HEK293 (cell line): Measurements from ENCODE around the gene PIGS.

Experiments used
- CTCF ChIA-PET: fragments of 350-600 bp; formaldehyde crosslinking; extraction: SDS; loops from one replicate; lab custom pipeline; 2021; ENCODE audit warnings: antibody characterized with exemption; lab: Yijun Ruan, JAX
- POLR2A ChIA-PET: fragments of 300-600 bp; formaldehyde crosslinking; extraction: SDS; loops from one replicate; lab custom pipeline; 2020; ENCODE audit warnings: antibody characterized with exemption, inconsistent platforms; lab: Yijun Ruan, JAX
- H3K27ac ChIP-seq: fragments of 200-500 bp; sonication (Bioruptor generic); 2 replicates; pipeline ENCODE4 v1.5.1; 2014; ENCODE audit warnings: low read depth, low read length, control low read depth, inconsistent platforms; ENCODE audit errors: extremely low read depth
- H3K36me3 ChIP-seq, 2 experiments: fragments of 200-500 bp in 1 of 2; sonication (Bioruptor generic) in 1 of 2; 1 replicate in 1 of 2; 2 replicates in 1 of 2; pipeline ENCODE4 v1.5.1; 2014 to 2017; ENCODE audit warnings: inconsistent platforms in 2 of 2, low read length in 2 of 2; ENCODE audit not compliant: control insufficient read depth in 2 of 2, insufficient read depth in 1 of 2
- H3K4me1 ChIP-seq: fragments of 200-500 bp; sonication (Bioruptor generic); 2 replicates; pipeline ENCODE4 v1.5.1; 2014; ENCODE audit warnings: mild to moderate bottlenecking, low read length, inconsistent platforms; ENCODE audit not compliant: control insufficient read depth, insufficient read depth
- H3K4me3 ChIP-seq: 2 replicates; pipeline ENCODE4 v1.5.1; 2011; ENCODE audit warnings: low read depth, mild to moderate bottlenecking, control low read depth, low read length, moderate library complexity
- H3K9me3 ChIP-seq: fragments of 200-500 bp; sonication (Bioruptor generic); 2 replicates; pipeline ENCODE4 v1.5.1; 2014; ENCODE audit warnings: low read depth, low read length, inconsistent platforms; ENCODE audit not compliant: control insufficient read depth, insufficient read depth
- BCL11A ChIP-seq: fragments of 450-650 bp; formaldehyde crosslinking; IDR thresholded peaks from 2 replicates; pipeline ENCODE4 v1.5.1; 2016; ENCODE audit warnings: low read depth, missing biosample characterization, missing genetic modification characterization
- INSM2 ChIP-seq: fragments of 450-650 bp; formaldehyde crosslinking; IDR thresholded peaks from 2 replicates; pipeline ENCODE4 v1.5.1; 2016; ENCODE audit warnings: missing biosample characterization, missing genetic modification characterization
- KLF1 ChIP-seq: fragments of 450-650 bp; formaldehyde crosslinking; IDR thresholded peaks from 2 replicates; pipeline ENCODE4 v1.5.1; 2016; ENCODE audit warnings: missing biosample characterization, missing genetic modification characterization
- SCRT1 ChIP-seq: fragments of 450-650 bp; formaldehyde crosslinking; IDR thresholded peaks from 2 replicates; pipeline ENCODE4 v1.5.1; 2016; ENCODE audit warnings: missing biosample characterization, missing genetic modification characterization, borderline replicate concordance
- SCRT2 ChIP-seq: fragments of 450-650 bp; formaldehyde crosslinking; IDR thresholded peaks from 2 replicates; pipeline ENCODE4 v1.5.1; 2016; ENCODE audit warnings: missing biosample characterization, missing genetic modification characterization
- SP3 ChIP-seq: fragments of 450-650 bp; formaldehyde crosslinking; IDR thresholded peaks from 2 replicates; pipeline ENCODE4 v1.5.1; 2016; ENCODE audit warnings: missing biosample characterization, missing genetic modification characterization
- ZNF155 ChIP-seq: fragments of 450-650 bp; formaldehyde crosslinking; IDR thresholded peaks from 2 replicates; pipeline ENCODE4 v1.5.1; 2016; ENCODE audit warnings: missing biosample characterization, missing genetic modification characterization
- ZNF18 ChIP-seq: fragments of 450-650 bp; formaldehyde crosslinking; IDR thresholded peaks from 2 replicates; pipeline ENCODE4 v1.5.1; 2016; ENCODE audit warnings: missing biosample characterization, missing genetic modification characterization
- ZNF555 ChIP-seq: fragments of 450-650 bp; formaldehyde crosslinking; conservative IDR thresholded peaks from 2 replicates; pipeline ENCODE4 v1.5.1; 2017; ENCODE audit warnings: missing biosample characterization, mild to moderate bottlenecking, missing genetic modification characterization, inconsistent platforms
- ZNF560 ChIP-seq: fragments of 450-650 bp; formaldehyde crosslinking; IDR thresholded peaks from 2 replicates; pipeline ENCODE4 v1.5.1; 2017; ENCODE audit warnings: missing biosample characterization, missing genetic modification characterization, borderline replicate concordance
- ZNF747 ChIP-seq: fragments of 450-650 bp; formaldehyde crosslinking; IDR thresholded peaks from 2 replicates; pipeline ENCODE4 v1.5.1; 2016; ENCODE audit warnings: missing biosample characterization, missing genetic modification characterization
- ZNF76 ChIP-seq: fragments of 450-650 bp; formaldehyde crosslinking; IDR thresholded peaks from 2 replicates; pipeline ENCODE4; 2016; ENCODE audit warnings: low read depth, missing biosample characterization, missing genetic modification characterization, borderline replicate concordance
- ZNF768 ChIP-seq: fragments of 450-650 bp; formaldehyde crosslinking; IDR thresholded peaks from 2 replicates; pipeline ENCODE4 v1.5.1; 2018; ENCODE audit warnings: missing biosample characterization, mild to moderate bottlenecking, missing genetic modification characterization
- ZNF830 ChIP-seq: fragments of 450-650 bp; IDR thresholded peaks from 2 replicates; pipeline ENCODE4 v1.5.0; 2018; ENCODE audit warnings: missing biosample characterization, missing genetic modification characterization, low read depth, mild to moderate bottlenecking, moderate library complexity

Gene PIGS

DNA sequence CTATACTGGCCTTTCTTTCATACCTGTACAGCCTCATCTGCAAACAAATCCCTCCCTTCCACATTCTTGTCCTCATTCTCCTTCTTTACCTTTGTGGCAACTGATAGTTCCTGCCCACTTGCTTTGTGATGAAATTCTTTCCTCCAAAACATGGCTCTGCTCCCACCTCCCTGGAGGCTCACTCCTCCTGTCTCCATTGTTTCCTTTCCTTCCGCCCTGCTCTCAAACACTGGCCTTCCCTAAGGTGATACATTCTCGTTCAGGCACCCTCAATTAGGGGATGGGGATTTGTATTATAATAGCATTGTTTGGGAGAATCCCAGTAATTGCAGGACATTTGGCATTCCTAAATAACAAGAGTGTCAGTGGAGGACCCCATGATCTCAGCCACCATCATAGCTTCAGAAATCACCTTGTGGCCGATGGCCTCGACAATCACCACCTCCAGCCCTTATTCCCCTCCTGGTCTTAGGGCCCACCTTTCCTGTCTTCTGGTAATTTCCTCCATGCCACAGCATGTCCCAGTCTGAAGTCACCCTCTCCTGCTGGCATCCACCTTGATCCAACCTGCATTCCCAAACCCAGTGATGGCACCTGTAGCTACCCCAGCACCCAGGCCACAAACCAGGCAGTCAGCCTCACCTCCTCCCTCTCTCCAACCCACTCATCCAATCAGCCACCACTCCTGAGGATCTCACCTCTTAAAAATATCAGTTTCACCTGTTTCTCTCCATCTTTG lies 26.8 kb downstream of the PIGS start:
- H3K27ac ChIP-seq, result no peak overlapping the region
- H3K4me3 ChIP-seq, result no peak overlapping the region
- no peaks in the 10 kb centered on the region for H3K4me1 ChIP-seq
- ChIA-PET POLR2A (no interaction called here), CTCF (interaction anchor here (1.8 to 2.8 kb wide), 2 partner anchors 49 to 51 kb away, joined by 6 to 9 read pairs; no protein-coding TSS in a partner anchor)
- no peaks in the 10 kb centered on the region for H3K9me3 ChIP-seq
- TF ChIP-seq SCRT2, result peak; percentile 70; the same call in 1 of the 2 replicates
- TF ChIP-seq SCRT1 (tag by site-specific recombination), result 0 out of 2 replicates have a peak, but pooled peaks have one; percentile 28
- TF ChIP-seq ZNF76 (tag by site-specific recombination), result no peak
- no peak for TF ChIP-seq ZNF560 (tag by site-specific recombination)
- peaks cover 5 to 23% of the 10 kb centered on the region in 2 experiments; a peak in 2 of 3 replicates for H3K36me3 ChIP-seq

DNA sequence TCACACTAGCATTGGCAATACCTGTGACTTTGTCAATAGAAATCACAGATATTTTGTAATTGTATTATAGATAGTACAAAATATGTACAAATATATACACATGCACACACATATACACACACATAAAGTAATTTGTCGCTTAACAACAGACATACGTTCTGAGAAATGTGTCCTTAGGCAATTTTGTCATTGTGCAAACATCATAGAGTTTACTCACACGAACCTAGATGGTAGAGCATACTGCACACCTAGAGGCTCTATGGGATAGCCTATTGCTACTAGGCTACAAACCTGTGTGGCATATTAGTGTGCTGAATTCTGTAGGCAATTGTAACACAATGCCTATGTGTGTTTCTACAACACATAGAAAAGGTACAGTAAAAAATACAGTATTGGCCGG lies 29.9 kb downstream of the PIGS start:
- ChIA-PET CTCF (interaction anchor here (0.6 to 7.4 kb wide), 29 partner anchors 8 to 752 kb away, joined by 3 to 155 read pairs (median 5); partner anchors contain the start of genes FOXN1, POLDIP2 and UNC119), POLR2A (interaction anchor here (0.7 kb wide), 1 partner anchor 9 kb away, joined by 4 read pairs; no protein-coding TSS in a partner anchor)
- Histone ChIP-seq H3K27ac (no peak overlapping the region), H3K9me3 (no peaks in the 10 kb centered on the region), H3K4me3 (no peak overlapping the region), H3K4me1 (no peaks in the 10 kb centered on the region), H3K36me3 (peaks cover 0 to 7% of the 10 kb centered on the region in 2 experiments; a peak in 1 of 3 replicates)
- TF ChIP-seq INSM2 (tag by site-specific recombination), result no peak

GRCh38 chr17:28540231-28540630 lies 31.1 kb downstream of the PIGS start:
- Histone ChIP-seq H3K36me3 (no peaks in the 10 kb centered on the region), H3K9me3 (no peaks in the 10 kb centered on the region), H3K4me1 (no peaks in the 10 kb centered on the region), H3K27ac (no peak overlapping the region), H3K4me3 (no peak overlapping the region)
- ChIA-PET POLR2A (interaction anchor here (1.5 kb wide), 1 partner anchor 11 kb away, joined by 3 read pairs; no protein-coding TSS in a partner anchor), CTCF (interaction anchor here (0.6 to 7.4 kb wide), 29 partner anchors 7 to 865 kb away, joined by 3 to 155 read pairs (median 5); partner anchors contain the start of genes FOXN1, UNC119 and VTN)
- TF ChIP-seq ZNF747 (tag by site-specific recombination), result no peak
- no peak for TF ChIP-seq ZNF768
- TF ChIP-seq KLF1 (tag by site-specific recombination), result no peak
- TF ChIP-seq SP3 (tag by site-specific recombination), result no peak
- no peak for TF ChIP-seq BCL11A
- TF ChIP-seq ZNF18 (tag by site-specific recombination), result no peak
- no peak for TF ChIP-seq ZNF555 (tag by site-specific recombination)
- no peak for TF ChIP-seq ZNF830 (tag by site-specific recombination)
- TF ChIP-seq ZNF155 (tag by site-specific recombination), result no peak
